Calu3 (cell line): Measurements from ENCODE around the gene CHRDL1. TPM values are rescaled to one million over a fixed set of nuclear protein-coding genes. Genes with fewer than 3 reads are reported as not detected.
A peak's percentile ranks its signal among the peaks of the same experiment; 100 is the strongest.

ENCODE experiments used
- Bru-seq: library from RNA; stranded (reverse); fragments of 400-500 nt; gene quantifications from one replicate; lab custom pipeline; 2021; lab: Mats Ljungman, UMichigan
- BruChase-seq, 2 experiments: library from RNA; stranded (reverse); fragments of 400-500 nt; gene quantifications; one replicate each; lab custom pipeline; 2021; lab: Mats Ljungman, UMichigan
- BruUV-seq: library from RNA; stranded (reverse); fragments of 400-500 nt; replicated peaks from 2 replicates; lab custom pipeline; 2021; lab: Mats Ljungman, UMichigan
- CTCF ChIA-PET: fragments of 300-600 bp; sonication (Branson Sonifier 250); formaldehyde crosslinking; loops from one replicate; lab custom pipeline; 2022; ENCODE audit warnings: antibody characterized with exemption; lab: Charles Lee
- DNase-seq: peaks from one replicate; pipeline ENCODE4 v3.0.0; 2022
- H3K27ac Mint-ChIP-seq: one replicate; pipeline ENCODE4 v1.8.0; 2022; ENCODE audit warnings: mixed read lengths; ENCODE audit not compliant: unreplicated experiment
- H3K27me3 Mint-ChIP-seq: one replicate; pipeline ENCODE4 v1.8.0; 2022; ENCODE audit warnings: mixed read lengths; ENCODE audit not compliant: unreplicated experiment
- H3K36me3 Mint-ChIP-seq: one replicate; pipeline ENCODE4 v1.8.0; 2022; ENCODE audit warnings: mild to moderate bottlenecking, moderate library complexity, mixed read lengths; ENCODE audit not compliant: insufficient read depth, unreplicated experiment
- H3K4me1 Mint-ChIP-seq: one replicate; pipeline ENCODE4 v1.8.0; 2022; ENCODE audit warnings: mild to moderate bottlenecking, low read depth, mixed read lengths; ENCODE audit not compliant: unreplicated experiment
- H3K4me3 Mint-ChIP-seq: one replicate; pipeline ENCODE4 v1.8.0; 2022; ENCODE audit warnings: mild to moderate bottlenecking, low read depth, moderate library complexity, mixed read lengths; ENCODE audit not compliant: unreplicated experiment
- H3K9me3 Mint-ChIP-seq: one replicate; pipeline ENCODE4 v1.8.0; 2022; ENCODE audit warnings: low read depth, mixed read lengths; ENCODE audit not compliant: unreplicated experiment
- intact Hi-C: fragments of 100-400 bp; cut with micrococcal nuclease; formaldehyde crosslinking; loops from one replicate; pipeline ENCODE4 v1.10.0; 2022; ENCODE audit not compliant: unreplicated experiment
- long read RNA-seq: library from polyadenylated mRNA; stranded (forward); transcript quantifications from one replicate; pipeline ENCODE4 v2.0.0, GENCODE V29; 2022
- total RNA-seq: library from RNA; stranded (reverse); gene quantifications from 2 replicates; pipeline ENCODE4 v1.2.3, GENCODE V29; 2022
- TF ChIP-seq, protein P1 (sequence below): fragments of 200-600 bp; IDR thresholded peaks from one replicate; pipeline ENCODE4 v1.8.0; 2022; ENCODE audit warnings: antibody characterized with exemption; ENCODE audit not compliant: unreplicated experiment

Gene CHRDL1, protein sequence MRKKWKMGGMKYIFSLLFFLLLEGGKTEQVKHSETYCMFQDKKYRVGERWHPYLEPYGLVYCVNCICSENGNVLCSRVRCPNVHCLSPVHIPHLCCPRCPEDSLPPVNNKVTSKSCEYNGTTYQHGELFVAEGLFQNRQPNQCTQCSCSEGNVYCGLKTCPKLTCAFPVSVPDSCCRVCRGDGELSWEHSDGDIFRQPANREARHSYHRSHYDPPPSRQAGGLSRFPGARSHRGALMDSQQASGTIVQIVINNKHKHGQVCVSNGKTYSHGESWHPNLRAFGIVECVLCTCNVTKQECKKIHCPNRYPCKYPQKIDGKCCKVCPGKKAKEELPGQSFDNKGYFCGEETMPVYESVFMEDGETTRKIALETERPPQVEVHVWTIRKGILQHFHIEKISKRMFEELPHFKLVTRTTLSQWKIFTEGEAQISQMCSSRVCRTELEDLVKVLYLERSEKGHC
- not detected in 2 replicates for total RNA-seq
- percentile 4 among the genes with signal in this experiment for Bru-seq, nascent RNA
- percentile 2 among the genes with signal in this experiment for BruChase-seq, experiment 1, labeled RNA remaining after a 6-hour chase
- BruChase-seq, experiment 2, labeled RNA remaining after a 2-hour chase = percentile 2 among the genes with signal in this experiment
- long read RNA-seq = 0 reads

DNA sequence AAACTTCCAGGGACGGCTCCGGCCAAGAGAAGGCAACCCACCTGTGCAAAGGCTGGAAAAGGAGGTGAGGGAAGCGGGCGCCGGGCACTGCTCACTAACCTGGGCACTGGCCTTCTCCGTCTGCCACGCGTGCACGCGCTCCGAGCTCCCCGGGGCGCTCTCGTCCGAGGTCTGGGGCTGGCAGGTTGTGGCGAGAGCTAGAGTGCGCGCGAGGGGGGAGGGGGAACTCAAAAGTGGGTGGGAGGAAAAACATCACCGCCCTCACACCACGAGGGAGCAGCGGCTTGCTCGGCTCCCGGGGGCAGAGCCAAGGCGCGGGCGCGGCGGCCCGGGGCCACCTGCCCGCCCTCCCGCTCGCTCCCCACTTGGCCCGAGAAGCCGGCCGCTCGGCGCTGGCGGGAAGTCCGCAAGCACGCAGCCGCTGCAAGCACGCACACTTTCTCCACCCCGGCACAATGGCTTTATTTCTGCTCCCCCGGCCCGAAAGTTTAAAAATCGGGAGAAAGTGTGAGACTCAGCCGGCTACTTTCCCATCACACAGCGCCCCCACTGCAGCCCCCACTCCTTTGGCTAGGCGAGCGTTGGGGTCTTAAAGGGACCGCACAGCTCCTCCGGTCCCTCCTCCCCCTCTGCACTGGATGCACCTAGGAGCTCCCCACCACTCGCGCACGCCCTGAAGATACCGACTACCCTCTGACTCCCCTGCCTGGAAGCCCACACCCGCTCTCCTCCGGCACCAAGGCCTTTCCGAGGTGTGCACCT, at the start of gene CHRDL1:
Gene CHRDL1 (minus strand): TSS at position 173 of the 762 bp plus-strand sequence. CDS start 3,636 bp downstream, outside the sequence.
- intact Hi-C loops = no loop called here
- TF ChIP-seq, protein P1, sequence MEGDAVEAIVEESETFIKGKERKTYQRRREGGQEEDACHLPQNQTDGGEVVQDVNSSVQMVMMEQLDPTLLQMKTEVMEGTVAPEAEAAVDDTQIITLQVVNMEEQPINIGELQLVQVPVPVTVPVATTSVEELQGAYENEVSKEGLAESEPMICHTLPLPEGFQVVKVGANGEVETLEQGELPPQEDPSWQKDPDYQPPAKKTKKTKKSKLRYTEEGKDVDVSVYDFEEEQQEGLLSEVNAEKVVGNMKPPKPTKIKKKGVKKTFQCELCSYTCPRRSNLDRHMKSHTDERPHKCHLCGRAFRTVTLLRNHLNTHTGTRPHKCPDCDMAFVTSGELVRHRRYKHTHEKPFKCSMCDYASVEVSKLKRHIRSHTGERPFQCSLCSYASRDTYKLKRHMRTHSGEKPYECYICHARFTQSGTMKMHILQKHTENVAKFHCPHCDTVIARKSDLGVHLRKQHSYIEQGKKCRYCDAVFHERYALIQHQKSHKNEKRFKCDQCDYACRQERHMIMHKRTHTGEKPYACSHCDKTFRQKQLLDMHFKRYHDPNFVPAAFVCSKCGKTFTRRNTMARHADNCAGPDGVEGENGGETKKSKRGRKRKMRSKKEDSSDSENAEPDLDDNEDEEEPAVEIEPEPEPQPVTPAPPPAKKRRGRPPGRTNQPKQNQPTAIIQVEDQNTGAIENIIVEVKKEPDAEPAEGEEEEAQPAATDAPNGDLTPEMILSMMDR = no peak
- no peaks in the 10 kb centered on the region for H3K9me3 Mint-ChIP-seq
- H3K36me3 Mint-ChIP-seq = no peaks in the 10 kb centered on the region
- peak; percentile 16 for DNase-seq
- H3K4me1 Mint-ChIP-seq = no peaks in the 10 kb centered on the region
- H3K4me3 Mint-ChIP-seq = peak within 1 kb of the TSS; percentile 65
- CTCF ChIA-PET = no interaction called here
- BruUV-seq = no TSS peak
- H3K27ac Mint-ChIP-seq = no peak within 1 kb of the TSS
- peaks cover 58% of the 10 kb centered on the region for H3K27me3 Mint-ChIP-seq

DNA sequence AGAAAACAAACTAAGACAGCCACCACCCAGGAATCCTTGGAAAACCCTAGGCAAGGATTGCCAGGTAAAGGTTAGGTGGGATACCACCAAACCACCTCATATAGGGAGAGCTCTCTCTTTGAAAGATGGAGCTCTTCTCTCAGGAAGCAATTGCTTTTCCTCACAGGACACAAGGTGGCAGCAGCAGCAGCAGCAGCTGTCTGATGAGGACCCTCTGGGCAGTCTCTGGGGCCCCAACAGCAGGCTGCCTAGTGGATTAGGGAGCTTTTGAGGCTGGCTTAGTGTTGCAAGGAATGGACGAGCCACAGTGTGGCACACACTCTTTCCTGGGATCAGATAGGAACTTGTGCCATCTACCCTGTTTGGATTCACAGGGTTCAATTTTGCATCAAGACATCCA, 41.4 kb upstream of the CHRDL1 start:
- Mint-ChIP-seq H3K4me3 (no peak overlapping the region), H3K4me1 (no peaks in the 10 kb centered on the region), H3K9me3 (no peaks in the 10 kb centered on the region), H3K27me3 (peaks cover 16% of the 10 kb centered on the region), H3K36me3 (no peaks in the 10 kb centered on the region), H3K27ac (no peak overlapping the region)
- TF ChIP-seq, protein P1 = peak; percentile 13
- no peak for DNase-seq
- CTCF ChIA-PET = interaction anchor here (0.6 to 1.7 kb wide), 3 partner anchors 10 to 407 kb away, joined by 3 to 8 read pairs (median 3); no protein-coding TSS in a partner anchor
- BruUV-seq = no TSS peak
- intact Hi-C loops = no loop called here

DNA sequence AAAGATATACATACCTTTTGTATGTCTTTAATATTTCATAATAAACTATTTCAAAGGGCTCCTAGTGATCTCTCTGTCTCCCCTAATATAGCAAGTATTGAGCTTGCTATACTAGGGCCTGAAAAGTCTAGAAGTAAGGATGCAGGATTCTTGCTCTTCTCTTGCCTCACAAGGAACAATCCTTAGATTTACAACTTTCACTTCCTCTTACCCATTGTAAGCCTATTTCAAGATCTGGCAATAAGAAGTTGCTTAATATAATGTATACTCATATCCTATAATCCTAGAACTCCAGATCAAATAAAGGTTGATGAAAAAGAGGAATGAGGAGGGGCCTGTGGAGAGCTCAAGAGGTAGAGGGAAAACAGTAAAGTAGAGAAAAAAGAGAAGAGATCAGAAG, 40.8 kb upstream of the CHRDL1 start:
- no peak overlapping the region for H3K27ac Mint-ChIP-seq
- no peak overlapping the region for H3K4me3 Mint-ChIP-seq
- H3K27me3 Mint-ChIP-seq = peaks cover 16% of the 10 kb centered on the region
- intact Hi-C loops = no loop called here
- H3K9me3 Mint-ChIP-seq = no peaks in the 10 kb centered on the region
- TF ChIP-seq, protein P1 = no peak
- DNase-seq = no peak
- H3K4me1 Mint-ChIP-seq = no peaks in the 10 kb centered on the region
- H3K36me3 Mint-ChIP-seq = no peaks in the 10 kb centered on the region
- no TSS peak for BruUV-seq
- CTCF ChIA-PET = interaction anchor here (0.6 to 1.7 kb wide), 3 partner anchors 11 to 408 kb away, joined by 3 to 8 read pairs (median 3); no protein-coding TSS in a partner anchor

DNA sequence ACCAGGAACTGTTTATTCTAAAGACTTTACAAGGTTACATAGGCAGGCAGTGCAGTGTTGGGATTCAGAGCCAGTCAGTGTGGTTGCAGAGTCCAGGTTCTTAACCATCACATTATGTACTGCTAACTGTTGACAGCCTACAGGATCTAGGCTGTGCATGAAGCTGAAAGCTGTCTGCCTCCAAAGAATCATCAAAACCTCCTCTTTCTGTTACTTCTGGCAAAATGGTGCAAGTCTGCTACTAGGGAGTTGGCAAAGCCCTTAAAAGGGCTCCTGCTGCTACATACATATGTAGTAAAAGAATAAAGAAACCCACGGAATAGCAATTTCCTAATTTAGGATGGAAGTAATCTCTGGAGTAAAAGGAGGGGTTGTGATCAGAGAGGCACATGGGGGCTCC, 40.4 kb upstream of the CHRDL1 start:
- H3K4me3 Mint-ChIP-seq = no peak overlapping the region
- TF ChIP-seq, protein P1 = no peak
- H3K4me1 Mint-ChIP-seq = no peaks in the 10 kb centered on the region
- BruUV-seq = no TSS peak
- no peaks in the 10 kb centered on the region for H3K9me3 Mint-ChIP-seq
- no peaks in the 10 kb centered on the region for H3K36me3 Mint-ChIP-seq
- CTCF ChIA-PET = no interaction called here
- H3K27ac Mint-ChIP-seq = no peak overlapping the region
- H3K27me3 Mint-ChIP-seq = peaks cover 16% of the 10 kb centered on the region
- no peak for DNase-seq
- intact Hi-C loops = no loop called here
